K562 (cell line): ENCODE results near the gene PIGT. TPM values are rescaled to one million over a fixed set of nuclear protein-coding genes. Genes with fewer than 3 reads are reported as not detected.

Source experiments
- CBFA2T2 ChIP-seq: fragments of 450-650 bp; conservative IDR thresholded peaks from 2 replicates; pipeline ENCODE4 v1.6.1; 2017; ENCODE audit warnings: mild to moderate bottlenecking
- CBFA2T3 ChIP-seq: fragments of 450-650 bp; IDR thresholded peaks from 2 replicates; pipeline ENCODE4 v1.6.1; 2017
- CEBPG ChIP-seq, 3 experiments: fragments of 200-800 bp in 1 of 3; sonication (Bioruptor generic) in 1 of 3; sonication (generic) in 1 of 3; formaldehyde crosslinking in 1 of 3; IDR thresholded peaks in 2 of 3; conservative IDR thresholded peaks in 1 of 3; 2 replicates each; pipeline versions ENCODE4 v1.6.1 to v1.8.0; 2016 to 2022; ENCODE audit warnings: missing compliant biosample characterization in 2 of 3, missing genetic modification characterization in 2 of 3, mild to moderate bottlenecking in 1 of 3, missing genetic modification reagents in 1 of 3
- HDAC2 ChIP-seq: fragments of 450-650 bp; IDR thresholded peaks from 2 replicates; pipeline ENCODE4 v1.6.1; 2016; ENCODE audit warnings: mild to moderate bottlenecking
- HNRNPL ChIP-seq: fragments of 200-400 bp; formaldehyde crosslinking; IDR thresholded peaks from 2 replicates; pipeline ENCODE4 v1.6.1; 2017; ENCODE audit warnings: low read depth, mild to moderate bottlenecking, low read length
- IFI16 ChIP-seq: fragments of 250-450 bp; sonication (Bioruptor Pico); IDR thresholded peaks from 2 replicates; pipeline ENCODE4 v2.1.2; 2022; ENCODE audit warnings: mild to moderate bottlenecking, inconsistent platforms
- KDM1A ChIP-seq, 2 experiments: fragments of 450-650 bp; IDR thresholded peaks; 2 replicates each; pipeline ENCODE4 v1.6.1; 2016; ENCODE audit warnings: mild to moderate bottlenecking in 2 of 2
- NR4A1 ChIP-seq, 2 experiments: fragments of 250-450 bp in 1 of 2; fragments of 450-650 bp in 1 of 2; sonication (Bioruptor Pico) in 1 of 2; IDR thresholded peaks; 2 replicates each; pipeline versions ENCODE4 v1.4.0 to v1.6.1; 2016 to 2020; ENCODE audit warnings: mild to moderate bottlenecking in 2 of 2, missing compliant biosample characterization in 1 of 2, missing genetic modification characterization in 1 of 2, moderate library complexity in 1 of 2
- RBBP5 ChIP-seq: fragments of 200-600 bp; sonication (generic); IDR thresholded peaks from 2 replicates; pipeline ENCODE4 v1.6.1; 2012; ENCODE audit warnings: borderline replicate concordance, mild to moderate bottlenecking, low read length, control low read depth, inconsistent platforms; ENCODE audit not compliant: insufficient read depth, poor library complexity, severe bottlenecking
- WHSC1 ChIP-seq: IDR thresholded peaks from one replicate; pipeline ENCODE4 v1.6.1; 2012; ENCODE audit warnings: low read length, control low read depth, inconsistent platforms
- ZNF408 ChIP-seq: fragments of 250-450 bp; sonication (Bioruptor Pico); IDR thresholded peaks from 2 replicates; pipeline ENCODE4 v1.4.0; 2020; ENCODE audit warnings: low read depth, mild to moderate bottlenecking, moderate library complexity
- ZNF561 ChIP-seq: fragments of 450-650 bp; formaldehyde crosslinking; conservative IDR thresholded peaks from 2 replicates; pipeline ENCODE4 v1.4.0; 2020; ENCODE audit warnings: mild to moderate bottlenecking, moderate library complexity
- ZNF766 ChIP-seq: fragments of 200-800 bp; sonication (Bioruptor generic); conservative IDR thresholded peaks from 2 replicates; pipeline ENCODE4 v1.6.1; 2016; ENCODE audit warnings: missing genetic modification characterization, missing compliant biosample characterization
- polyA plus RNA-seq, 8 experiments: library from polyadenylated mRNA; depleted of rRNA in 4 of 8; stranded (reverse) in 5 of 8; unstranded in 3 of 8; fragments of >200 nt; fragmentation: Nextera tagmentation in 2 of 8; fragmentation: Illumina TruSeq in 1 of 8; extraction: Ambion mirVana in 2 of 8; extraction: Trizol in 1 of 8; gene quantifications; 2 replicates each; pipeline versions ENCODE4 v1.2.1 to v1.2.3, GENCODE V29; 2011 to 2014; ENCODE audit warnings: inconsistent platforms in 1 of 8, missing spikeins in 1 of 8
- total RNA-seq, 7 experiments: library from RNA; depleted of rRNA in 6 of 7; stranded (reverse); fragments of >200 nt in 6 of 7; fragmentation: Illumina TruSeq in 2 of 7; extraction: Trizol in 2 of 7; gene quantifications; 2 replicates each; pipeline versions ENCODE4 v1.2.1 to v1.2.3, GENCODE V29; 2011 to 2021; ENCODE audit warnings: low replicate concordance in 1 of 7
- TF ChIP-seq, protein P1 (sequence below): fragments of 450-650 bp; IDR thresholded peaks from 2 replicates; pipeline ENCODE4 v1.6.1; 2016
- TF ChIP-seq, protein P2 (sequence below): sonication (generic); formaldehyde crosslinking; IDR thresholded peaks from 2 replicates; pipeline ENCODE4 v1.8.1; 2023; ENCODE audit warnings: mild to moderate bottlenecking, missing genetic modification reagents
- TF ChIP-seq, protein P3 (sequence below), 2 experiments: fragments of 200-800 bp in 1 of 2; sonication (Bioruptor generic) in 1 of 2; sonication (generic) in 1 of 2; formaldehyde crosslinking in 1 of 2; IDR thresholded peaks in 1 of 2; conservative IDR thresholded peaks in 1 of 2; 2 replicates each; pipeline versions ENCODE4 v1.5.0 to v1.6.1; 2016 to 2020; ENCODE audit warnings: missing compliant biosample characterization in 1 of 2, missing genetic modification characterization in 1 of 2, missing genetic modification reagents in 1 of 2
- TF ChIP-seq, protein P4 (sequence below): fragments of 450-650 bp; IDR thresholded peaks from one replicate; pipeline ENCODE4 v1.6.1; 2018; ENCODE audit warnings: mild to moderate bottlenecking, moderate library complexity; ENCODE audit not compliant: partially characterized antibody
- TF ChIP-seq, protein P5 (sequence below), 2 experiments: IDR thresholded peaks; 2 replicates each; pipeline ENCODE4 v1.6.1; 2011; ENCODE audit warnings: borderline replicate concordance in 1 of 2, control low read depth in 1 of 2, low read depth in 1 of 2, low read length in 1 of 2, mild to moderate bottlenecking in 1 of 2, mixed read lengths in 1 of 2, moderate library complexity in 1 of 2; ENCODE audit not compliant: insufficient read depth in 1 of 2, insufficient read length in 1 of 2, poor library complexity in 1 of 2, severe bottlenecking in 1 of 2; ENCODE audit errors: extremely low read depth in 1 of 2

PIGT gene
- total and polyA plus RNA-seq, 9 of the 15 experiments (the other 6 are each of a cell fraction or from before 2014, with no cell fraction given) = 14.6 to 108 (median 46.9) TPM

DNA sequence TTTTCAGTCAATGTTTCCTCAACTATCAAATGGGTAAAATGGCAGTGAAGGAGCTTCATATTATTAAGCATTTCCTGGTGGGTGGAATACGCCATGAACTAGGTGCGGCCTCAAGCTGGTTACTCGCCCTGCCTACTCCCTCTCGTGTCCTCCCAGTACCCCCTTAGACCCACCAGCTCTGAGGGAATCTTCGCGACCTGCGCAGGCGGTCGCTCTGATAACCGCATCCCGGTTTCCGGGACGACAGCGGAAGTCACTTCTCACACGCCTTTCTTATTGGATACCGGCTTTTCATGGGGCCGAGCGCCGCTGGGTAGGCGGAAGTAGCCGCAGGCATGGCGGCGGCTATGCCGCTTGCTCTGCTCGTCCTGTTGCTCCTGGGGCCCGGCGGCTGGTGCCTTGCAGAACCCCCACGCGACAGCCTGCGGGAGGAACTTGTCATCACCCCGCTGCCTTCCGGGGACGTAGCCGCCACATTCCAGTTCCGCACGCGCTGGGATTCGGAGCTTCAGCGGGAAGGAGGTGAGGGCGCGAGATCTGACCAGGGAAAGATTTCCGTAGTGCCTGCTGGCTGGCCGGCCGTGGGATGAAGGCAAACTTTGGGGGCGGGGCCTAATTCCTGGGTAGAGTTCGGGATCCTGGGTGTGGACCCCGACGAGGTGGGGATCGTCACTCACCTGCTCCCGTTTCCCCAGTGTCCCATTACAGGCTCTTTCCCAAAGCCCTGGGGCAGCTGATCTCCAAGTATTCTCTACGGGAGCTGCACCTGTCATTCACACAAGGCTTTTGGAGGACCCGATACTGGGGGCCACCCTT lies at the start of gene PIGT (continued):
- no peak for TF ChIP-seq IFI16 (CRISPR knock-in tag)
- TF ChIP-seq, protein P1, sequence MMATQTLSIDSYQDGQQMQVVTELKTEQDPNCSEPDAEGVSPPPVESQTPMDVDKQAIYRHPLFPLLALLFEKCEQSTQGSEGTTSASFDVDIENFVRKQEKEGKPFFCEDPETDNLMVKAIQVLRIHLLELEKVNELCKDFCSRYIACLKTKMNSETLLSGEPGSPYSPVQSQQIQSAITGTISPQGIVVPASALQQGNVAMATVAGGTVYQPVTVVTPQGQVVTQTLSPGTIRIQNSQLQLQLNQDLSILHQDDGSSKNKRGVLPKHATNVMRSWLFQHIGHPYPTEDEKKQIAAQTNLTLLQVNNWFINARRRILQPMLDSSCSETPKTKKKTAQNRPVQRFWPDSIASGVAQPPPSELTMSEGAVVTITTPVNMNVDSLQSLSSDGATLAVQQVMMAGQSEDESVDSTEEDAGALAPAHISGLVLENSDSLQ = no peak
- TF ChIP-seq, protein P2, sequence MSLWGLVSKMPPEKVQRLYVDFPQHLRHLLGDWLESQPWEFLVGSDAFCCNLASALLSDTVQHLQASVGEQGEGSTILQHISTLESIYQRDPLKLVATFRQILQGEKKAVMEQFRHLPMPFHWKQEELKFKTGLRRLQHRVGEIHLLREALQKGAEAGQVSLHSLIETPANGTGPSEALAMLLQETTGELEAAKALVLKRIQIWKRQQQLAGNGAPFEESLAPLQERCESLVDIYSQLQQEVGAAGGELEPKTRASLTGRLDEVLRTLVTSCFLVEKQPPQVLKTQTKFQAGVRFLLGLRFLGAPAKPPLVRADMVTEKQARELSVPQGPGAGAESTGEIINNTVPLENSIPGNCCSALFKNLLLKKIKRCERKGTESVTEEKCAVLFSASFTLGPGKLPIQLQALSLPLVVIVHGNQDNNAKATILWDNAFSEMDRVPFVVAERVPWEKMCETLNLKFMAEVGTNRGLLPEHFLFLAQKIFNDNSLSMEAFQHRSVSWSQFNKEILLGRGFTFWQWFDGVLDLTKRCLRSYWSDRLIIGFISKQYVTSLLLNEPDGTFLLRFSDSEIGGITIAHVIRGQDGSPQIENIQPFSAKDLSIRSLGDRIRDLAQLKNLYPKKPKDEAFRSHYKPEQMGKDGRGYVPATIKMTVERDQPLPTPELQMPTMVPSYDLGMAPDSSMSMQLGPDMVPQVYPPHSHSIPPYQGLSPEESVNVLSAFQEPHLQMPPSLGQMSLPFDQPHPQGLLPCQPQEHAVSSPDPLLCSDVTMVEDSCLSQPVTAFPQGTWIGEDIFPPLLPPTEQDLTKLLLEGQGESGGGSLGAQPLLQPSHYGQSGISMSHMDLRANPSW (CRISPR knock-in tag) = no peak
- no peak for TF ChIP-seq ZNF766 (CRISPR knock-in tag)
- TF ChIP-seq CEBPG (CRISPR knock-in tag; IDR thresholded peaks at IDR 0.05) = no peak
- TF ChIP-seq CEBPG (tag; conservative IDR thresholded peaks at IDR 0.05 in 1 of 2, IDR thresholded peaks at IDR 0.05 in 1 of 2) = no peak
- TF ChIP-seq ZNF408 (CRISPR knock-in tag) = no peak
- TF ChIP-seq RBBP5 = peak; percentile 96
- TF ChIP-seq KDM1A (IDR thresholded peaks at IDR 0.05) = no peak
- TF ChIP-seq NR4A1 (CRISPR knock-in tag; IDR thresholded peaks at IDR 0.05) = no peak
- TF ChIP-seq NR4A1 (tag; IDR thresholded peaks at IDR 0.05) = no peak
- peak; percentile 88; the same call in 1 of the 2 replicates for TF ChIP-seq HDAC2
- TF ChIP-seq WHSC1 = no peak
- TF ChIP-seq, protein P3, sequence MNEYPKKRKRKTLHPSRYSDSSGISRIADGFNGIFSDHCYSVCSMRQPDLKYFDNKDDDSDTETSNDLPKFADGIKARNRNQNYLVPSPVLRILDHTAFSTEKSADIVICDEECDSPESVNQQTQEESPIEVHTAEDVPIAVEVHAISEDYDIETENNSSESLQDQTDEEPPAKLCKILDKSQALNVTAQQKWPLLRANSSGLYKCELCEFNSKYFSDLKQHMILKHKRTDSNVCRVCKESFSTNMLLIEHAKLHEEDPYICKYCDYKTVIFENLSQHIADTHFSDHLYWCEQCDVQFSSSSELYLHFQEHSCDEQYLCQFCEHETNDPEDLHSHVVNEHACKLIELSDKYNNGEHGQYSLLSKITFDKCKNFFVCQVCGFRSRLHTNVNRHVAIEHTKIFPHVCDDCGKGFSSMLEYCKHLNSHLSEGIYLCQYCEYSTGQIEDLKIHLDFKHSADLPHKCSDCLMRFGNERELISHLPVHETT (CRISPR knock-in tag; conservative IDR thresholded peaks at IDR 0.05 in 1 of 2, IDR thresholded peaks at IDR 0.05 in 1 of 2) = no peak
- TF ChIP-seq, protein P4, sequence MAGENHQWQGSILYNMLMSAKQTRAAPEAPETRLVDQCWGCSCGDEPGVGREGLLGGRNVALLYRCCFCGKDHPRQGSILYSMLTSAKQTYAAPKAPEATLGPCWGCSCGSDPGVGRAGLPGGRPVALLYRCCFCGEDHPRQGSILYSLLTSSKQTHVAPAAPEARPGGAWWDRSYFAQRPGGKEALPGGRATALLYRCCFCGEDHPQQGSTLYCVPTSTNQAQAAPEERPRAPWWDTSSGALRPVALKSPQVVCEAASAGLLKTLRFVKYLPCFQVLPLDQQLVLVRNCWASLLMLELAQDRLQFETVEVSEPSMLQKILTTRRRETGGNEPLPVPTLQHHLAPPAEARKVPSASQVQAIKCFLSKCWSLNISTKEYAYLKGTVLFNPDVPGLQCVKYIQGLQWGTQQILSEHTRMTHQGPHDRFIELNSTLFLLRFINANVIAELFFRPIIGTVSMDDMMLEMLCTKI = no peak
- no peak for TF ChIP-seq HNRNPL
- TF ChIP-seq CBFA2T3 = no peak
- TF ChIP-seq CBFA2T2 = no peak
- TF ChIP-seq, protein P5, sequence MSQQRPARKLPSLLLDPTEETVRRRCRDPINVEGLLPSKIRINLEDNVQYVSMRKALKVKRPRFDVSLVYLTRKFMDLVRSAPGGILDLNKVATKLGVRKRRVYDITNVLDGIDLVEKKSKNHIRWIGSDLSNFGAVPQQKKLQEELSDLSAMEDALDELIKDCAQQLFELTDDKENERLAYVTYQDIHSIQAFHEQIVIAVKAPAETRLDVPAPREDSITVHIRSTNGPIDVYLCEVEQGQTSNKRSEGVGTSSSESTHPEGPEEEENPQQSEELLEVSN (IDR thresholded peaks at IDR 0.05; ENCODE audit: borderline replicate concordance in 1 of 2, extremely low read depth in 1 of 2, insufficient read depth in 1 of 2, insufficient read length in 1 of 2, low read depth in 1 of 2, low read length in 1 of 2, poor library complexity in 1 of 2, severe bottlenecking in 1 of 2) = peak; percentile 54 to 56
- TF ChIP-seq ZNF561 = no peak
